Activated CD8-positive, alpha-beta memory T cell treated with anti-CD3 and anti-CD28 coated beads for 24 hours (primary cell): ENCODE data around the gene TMEM41B.
"Not testable (repeated sequence)": the region's sequence is repeated elsewhere in the genome, so short reads cannot be mapped to it uniquely, and the experiment has no call there.

Source experiments
- DNase-seq: peaks from one replicate; pipeline ENCODE4 v3.0.0-alpha.2; 2020

TMEM41B gene, protein sequence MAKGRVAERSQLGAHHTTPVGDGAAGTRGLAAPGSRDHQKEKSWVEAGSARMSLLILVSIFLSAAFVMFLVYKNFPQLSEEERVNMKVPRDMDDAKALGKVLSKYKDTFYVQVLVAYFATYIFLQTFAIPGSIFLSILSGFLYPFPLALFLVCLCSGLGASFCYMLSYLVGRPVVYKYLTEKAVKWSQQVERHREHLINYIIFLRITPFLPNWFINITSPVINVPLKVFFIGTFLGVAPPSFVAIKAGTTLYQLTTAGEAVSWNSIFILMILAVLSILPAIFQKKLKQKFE

DNA sequence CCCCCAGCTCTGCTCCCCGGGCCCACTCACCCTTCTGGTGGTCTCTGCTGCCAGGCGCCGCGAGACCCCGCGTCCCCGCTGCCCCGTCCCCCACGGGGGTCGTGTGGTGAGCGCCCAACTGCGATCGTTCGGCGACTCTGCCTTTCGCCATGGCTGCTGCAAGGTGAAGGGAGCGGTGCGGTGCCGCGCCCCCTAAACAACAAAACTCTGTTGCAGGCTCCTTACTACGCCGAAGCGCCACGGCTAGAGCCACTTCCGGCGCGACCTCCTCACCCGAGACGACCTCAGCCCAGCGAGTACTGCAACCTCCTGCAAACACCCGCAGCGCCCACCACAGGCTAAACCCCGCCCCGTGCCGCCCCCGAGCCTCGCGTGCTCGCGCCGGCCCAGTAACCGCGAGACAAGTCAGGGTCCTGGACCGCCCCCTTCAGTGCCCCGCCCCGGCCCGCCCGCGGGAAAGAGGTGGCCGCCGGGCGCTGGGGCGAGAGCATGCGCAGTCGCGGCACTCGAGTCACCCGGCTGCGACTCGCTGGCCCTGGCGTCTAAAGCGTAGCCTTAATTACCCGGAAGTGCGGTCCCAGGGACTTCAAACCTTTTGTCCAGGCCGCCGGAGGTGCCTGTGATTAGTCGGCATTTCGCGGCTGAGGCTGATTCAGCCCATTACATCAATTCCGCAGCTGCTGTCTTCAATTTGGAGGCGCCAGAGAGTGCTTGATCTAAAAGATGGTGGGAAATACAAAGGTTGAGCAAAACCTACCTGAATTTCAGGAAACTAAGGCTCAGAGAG is at the start of gene TMEM41B:
TMEM41B (minus strand) TSS at position 303 of the 787 bp plus-strand sequence; CDS start at position 151, 152 bp downstream.
- peak; percentile 100 for DNase-seq

DNA sequence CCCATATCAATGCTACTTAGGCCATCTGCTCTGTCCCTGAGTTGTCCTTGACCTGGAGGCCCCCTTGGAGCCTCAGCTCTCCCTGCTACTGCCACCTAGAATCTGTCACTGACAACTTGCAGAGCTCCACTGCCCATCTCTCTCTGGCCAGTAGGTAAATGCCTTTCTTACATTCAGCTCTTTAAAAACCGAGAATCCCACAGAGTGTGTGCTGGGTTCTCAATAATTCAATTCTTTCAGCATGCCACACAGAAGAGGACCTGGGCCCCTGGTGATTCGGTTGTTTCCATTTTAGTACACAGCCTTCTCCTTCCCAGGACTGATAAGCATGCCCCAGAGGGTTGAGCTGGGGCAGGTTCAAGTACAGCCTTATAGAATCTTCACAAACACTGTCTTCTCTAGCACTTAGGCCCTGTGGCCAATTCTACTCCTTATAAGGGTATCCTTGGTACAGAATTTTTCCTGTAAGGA is 48.0 kb upstream of the TMEM41B start:
- no peak for DNase-seq

DNA sequence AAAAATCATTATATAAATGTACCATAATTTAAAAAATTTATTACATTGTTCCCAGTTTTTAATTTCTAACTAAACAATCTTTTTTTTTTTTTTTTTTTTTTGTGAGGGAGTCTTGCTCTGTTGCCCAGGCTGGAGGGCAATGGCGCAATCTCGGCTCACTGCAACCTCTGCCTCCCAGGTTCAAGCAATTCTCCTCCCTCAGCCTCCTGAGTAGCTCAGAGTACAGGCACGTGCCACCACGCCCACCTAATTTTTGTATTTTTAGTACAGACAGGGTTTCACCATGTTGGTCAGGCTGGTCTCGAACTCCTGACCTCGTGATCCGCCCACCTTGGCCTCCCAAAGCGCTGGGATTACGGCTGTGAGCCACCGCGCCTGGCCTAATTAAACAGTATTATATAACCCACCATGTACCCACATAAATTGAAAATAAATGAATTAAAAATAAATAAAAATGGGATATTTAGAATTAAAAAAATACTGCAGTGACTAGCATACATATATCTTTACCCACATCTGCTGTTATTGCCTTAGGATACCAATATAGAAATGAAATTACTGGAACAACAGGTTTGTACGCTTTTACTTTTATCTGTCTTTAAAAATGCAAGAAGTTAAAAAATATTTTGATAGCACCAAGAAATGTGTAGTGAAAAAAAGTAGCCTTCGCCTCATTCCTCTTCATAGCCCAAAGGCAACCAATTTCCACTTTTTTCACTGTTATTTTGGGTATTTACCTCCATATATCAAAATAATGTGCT is 46.6 kb upstream of the TMEM41B start:
- DNase-seq = not testable (repeated sequence)

DNA sequence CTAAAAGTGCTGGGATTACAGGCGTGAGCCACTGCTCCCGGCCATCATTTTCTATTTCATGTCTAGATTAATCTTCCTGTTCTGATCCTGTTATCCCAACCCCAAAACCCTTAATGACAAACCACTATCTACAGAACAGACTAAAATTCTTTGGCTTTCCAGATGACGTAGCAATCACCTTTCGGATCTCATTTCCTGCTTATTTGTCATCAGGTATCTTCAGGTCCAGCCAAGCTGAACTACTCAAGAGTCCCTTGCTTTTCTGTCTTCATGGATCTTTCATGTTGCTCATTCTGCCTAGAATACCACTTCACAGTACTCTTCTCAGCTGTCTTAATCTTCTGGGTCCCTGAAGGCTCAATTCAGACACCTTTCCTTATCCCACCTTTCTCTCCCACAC is 42.6 kb upstream of the TMEM41B start:
- DNase-seq = no peak

DNA sequence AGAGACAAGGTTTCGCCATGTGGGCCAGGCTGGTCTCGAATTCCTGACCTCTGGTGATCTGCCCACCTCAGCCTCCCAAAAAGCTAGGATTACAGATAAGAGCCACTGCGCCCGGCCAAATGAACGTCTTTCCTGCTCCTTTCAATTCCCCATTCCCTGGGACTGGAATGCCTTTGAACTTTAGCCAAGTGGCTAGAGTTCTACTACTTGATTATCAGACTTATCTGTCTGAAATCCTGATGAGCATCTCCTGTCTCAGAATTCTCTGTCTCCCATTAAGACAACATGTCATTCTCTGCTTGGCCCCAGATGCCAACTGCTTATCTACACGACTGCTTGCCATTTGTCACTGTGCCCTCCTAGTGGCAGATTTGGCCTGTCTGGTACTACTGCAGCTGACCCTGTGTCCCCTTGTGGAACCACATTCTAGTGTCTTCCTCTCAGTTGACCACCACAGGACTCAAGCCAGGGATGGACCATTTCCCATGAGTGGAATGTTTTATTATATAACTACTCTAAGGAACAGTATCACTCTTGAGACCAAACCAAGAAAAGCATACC is 37.0 kb upstream of the TMEM41B start:
- DNase-seq = no peak

DNA sequence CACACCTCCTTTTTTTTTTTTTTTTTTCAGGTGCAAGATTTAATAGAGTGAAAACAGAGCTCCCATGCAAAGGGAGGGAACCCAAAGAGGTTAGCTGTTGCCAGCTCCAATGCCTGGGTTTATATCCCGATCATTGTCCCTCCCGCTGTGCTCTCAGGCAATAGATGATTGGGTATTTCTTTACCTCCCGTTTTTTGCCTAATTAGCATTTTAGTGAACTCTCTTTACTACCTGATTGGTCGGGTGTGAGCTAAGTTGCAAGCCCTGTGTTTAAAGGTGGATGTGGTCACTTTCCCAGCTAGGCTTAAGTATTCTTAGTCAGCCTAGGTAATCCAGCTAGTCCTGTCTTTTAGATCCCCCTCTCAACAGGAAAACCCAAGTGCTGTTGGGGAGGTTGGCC is 33.4 kb upstream of the TMEM41B start:
- not testable (repeated sequence) for DNase-seq

DNA sequence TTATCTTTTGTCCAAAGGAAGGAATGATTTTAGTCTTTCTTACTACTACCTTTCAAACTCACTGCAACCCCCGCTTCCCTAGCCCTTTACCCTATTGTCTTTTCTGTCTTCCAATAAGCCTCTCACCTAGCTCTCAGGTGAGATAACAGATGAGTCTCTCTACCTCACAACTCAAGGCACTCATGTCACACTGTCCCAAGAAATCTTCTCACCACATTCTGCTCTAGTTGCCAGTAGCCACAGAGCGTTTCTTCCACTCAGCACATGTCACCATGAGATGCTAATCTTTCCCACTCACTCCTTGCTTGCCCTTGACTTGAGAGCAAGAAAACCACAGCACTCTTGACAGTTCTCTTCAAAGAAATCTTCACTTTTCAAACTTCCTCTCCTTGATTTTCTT is 32.7 kb upstream of the TMEM41B start:
- DNase-seq = no peak

DNA sequence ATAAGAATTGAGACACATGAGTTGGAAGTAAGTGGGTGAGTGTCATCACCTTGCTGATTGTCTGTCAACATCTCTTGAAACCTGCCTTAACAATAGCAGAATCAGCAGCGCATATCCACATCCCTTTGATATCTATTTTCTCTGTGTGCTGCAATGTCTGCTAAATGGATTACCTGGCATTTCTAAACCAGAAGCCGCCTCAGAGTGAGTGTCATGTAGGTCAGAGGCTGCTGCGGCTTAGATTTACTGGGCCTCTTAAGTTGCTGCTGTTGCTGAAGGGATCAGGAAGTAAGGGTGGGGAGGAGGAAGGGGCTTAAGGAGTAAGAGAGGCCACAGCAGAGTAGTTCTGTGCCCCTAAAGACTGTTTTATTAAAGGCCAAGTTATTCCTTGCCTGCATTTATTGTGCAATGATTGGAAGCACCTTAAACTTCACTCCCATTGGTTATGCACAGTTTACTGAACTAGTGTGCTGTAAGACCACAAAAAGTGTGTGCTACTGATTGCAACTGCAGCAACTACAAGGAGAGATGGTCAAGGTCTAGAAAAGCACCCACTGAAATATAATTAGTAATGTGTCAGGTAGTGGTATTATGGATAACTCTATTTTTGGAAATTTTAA is 29.8 kb upstream of the TMEM41B start:
- no peak for DNase-seq

DNA sequence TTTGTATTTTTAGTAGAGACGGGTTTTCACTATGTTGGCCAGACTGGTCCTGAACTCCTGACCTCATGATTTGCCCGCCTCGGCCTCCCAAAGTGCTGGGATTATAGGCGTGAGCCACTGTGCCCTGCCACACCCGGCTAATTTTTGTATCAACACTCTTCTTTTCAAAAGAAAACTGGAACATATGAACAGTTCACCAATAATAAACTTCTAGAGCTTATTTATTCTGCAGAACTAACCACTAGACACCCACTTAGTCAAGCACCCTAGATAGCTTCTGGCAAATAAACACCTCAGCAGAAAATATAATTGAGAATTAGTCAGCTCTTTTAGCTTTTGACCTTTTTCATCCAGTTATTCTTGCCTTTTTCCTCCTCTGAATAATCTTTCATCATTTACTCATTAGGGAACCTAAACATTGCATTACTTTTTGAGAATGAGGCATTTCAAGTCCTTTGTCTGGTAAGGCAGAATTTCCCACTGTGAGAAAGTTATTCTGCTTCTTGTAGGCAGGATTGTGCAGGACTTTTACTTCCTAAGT is 27.3 kb upstream of the TMEM41B start:
- no peak for DNase-seq

DNA sequence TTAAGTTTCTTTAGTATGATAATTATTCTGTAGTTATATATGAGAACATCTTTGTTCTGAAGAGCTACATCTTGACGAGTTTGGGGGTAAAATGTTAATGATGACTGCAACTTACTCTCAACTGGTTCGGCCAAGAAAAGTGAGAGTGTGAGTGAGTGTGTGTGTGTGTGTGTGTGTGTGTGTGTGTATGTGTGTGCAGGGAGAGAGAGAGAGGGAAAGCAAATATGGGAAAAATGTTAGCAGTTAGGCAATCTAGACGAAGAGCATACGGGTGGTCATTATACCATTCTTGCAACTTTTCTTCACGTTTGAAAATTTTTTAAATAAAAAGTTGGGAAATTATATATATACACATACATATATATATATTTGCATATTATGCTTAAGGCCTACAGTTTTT is 18.3 kb upstream of the TMEM41B start:
- DNase-seq = no peak

DNA sequence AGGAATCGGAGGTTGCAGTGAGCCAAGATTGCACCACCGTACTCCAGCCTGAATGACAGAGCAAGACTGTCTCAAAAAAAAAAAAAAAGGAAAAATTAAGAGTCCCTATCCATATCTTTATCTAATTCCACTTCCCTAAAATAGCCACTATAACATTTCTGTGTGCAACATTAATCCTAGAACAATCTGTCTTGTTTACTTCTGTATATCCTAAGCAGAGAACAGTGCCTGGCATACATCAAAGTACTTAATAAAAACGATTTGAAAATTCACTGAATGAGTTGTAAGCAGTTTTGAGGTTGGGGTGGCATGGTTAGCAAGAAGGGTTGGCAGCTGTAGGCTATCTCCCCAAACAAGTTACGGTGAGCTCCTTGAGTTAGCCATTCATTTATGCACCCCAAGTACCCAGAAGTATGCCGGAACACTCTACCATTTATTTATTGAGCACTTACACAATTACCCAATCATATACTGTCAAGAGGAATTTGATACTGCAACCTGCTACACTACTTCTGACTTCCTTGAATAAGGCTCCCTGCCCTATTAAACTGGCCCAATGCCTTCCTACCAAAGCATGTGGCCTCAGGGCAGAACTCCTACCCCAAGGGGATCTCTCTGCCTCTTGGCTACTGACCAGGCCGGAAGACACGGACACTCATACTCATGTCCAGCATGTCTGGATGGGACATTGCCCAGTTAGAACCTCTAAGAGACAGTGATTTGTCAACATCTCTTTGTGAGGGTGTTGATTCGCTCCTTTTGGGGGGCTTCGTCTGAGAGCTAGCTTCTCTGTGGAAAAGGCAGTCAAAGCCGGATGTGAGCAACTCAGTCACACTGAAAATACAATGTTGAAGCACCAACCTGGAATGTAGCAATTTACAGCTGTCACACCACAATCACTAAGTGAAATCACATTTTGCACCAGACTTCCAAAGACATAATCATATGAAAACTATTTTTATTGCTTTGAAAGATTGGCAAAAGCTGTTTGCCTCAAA is 16.3 kb upstream of the TMEM41B start:
- no peak for DNase-seq

DNA sequence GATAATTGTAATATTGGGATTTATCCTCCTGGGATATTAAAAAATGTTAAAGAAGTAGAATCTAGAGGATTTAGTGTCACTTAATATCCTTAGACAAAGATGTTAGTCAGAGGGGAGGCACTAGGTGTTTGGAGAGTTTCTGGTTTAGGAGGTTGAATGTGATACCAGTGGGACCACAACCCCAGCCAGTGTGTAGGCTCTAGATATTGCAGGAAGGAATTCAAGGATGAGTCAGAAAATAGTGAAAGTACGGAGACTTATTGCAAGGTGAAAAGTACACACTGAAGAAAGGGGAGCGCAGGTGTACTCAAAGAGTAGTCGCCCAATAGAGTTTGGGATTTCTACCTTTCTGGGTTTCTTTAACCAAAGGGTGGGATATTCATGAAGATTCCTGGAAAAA is 5.7 kb upstream of the TMEM41B start:
- DNase-seq = no peak

DNA sequence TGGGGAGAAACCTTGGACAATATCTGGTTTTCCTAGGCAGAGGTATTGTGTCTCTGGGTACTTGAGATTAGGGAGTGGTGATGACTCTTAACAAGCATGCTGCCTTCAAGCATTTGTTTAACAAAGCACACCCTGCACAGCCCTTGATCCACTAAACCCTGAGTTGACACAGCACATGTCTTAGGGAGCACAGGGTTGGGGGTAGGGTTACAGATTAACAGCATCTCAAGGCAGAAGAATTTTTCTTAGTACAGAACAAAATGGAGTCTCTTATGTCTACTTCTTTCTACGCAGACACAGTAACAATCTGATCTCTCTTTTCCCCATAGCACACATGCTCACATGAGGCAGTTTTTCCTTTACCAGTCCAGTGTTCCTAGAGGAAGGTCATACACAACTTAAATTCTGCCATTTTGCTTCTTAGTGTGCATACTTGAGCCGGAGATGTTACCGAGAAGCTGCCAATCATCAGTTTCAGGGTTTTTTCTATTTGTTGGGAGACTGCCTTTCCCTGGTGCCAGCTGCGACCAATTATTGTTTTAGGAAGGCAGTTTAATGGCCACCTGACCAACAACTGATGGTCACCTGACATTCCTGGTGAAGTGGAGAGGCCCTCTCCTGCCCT is 5.1 kb upstream of the TMEM41B start:
- DNase-seq = not testable (repeated sequence)

DNA sequence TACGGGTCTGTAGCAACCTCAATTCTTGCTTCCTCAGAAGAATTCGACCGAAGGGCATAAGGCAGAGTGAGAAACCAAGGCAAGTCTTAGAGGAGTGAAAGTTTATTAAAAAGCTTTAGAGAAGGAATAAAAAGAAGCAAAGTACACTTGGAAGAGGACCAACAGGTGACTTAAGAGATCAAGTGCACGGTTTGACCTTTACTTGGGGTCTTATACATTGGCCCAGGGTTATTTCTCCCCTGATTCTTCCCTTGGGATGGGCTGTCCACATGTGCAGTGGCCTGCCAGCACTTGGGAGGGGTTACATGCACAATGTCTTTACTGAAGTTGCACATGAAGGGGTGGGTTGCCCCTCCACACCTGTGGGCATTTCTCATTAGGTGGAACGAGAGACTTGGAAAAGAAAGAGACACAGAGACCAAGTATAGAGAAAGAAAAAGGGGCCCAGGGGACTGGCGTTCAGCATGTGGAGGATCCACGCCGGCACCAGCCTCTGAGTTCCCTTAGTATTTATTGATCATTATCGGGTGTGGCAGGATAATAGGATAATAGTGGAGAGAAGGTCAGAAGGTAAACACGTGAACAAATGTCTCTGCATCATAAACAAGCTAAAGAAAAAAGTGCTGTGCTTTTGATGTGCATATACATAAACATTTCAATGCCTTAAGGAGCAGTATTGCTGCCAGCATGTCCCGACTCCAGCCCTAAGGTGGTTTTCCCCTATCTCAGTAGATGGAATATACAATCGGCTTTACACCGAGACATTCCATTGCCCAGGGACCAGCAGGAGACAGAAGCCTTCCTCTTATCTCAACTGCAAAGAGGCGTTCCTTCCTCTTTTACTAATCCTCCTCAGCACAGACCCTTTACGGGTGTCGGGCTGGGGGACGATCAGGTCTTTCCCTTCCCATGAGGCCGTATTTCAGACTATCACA is 4.3 kb upstream of the TMEM41B start:
- DNase-seq = not testable (repeated sequence)

DNA sequence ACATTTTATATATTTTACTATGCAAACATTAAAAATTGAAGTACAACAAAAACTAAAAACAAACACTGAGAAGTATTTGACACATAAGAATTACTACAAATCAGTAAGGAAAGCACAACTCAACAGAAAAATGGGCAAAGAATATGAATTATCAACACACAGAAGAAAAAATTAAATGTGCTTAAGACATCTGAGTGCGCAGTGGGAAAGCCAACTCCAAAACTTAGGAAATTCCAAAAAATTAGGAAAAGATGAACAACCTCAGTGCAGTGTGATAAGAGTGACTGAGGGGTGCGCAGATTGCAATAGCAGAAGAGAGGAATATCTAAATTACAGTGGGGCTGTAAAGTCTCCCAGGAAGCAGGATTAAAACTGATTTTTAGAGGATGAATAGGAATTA is 1.9 kb upstream of the TMEM41B start:
- no peak for DNase-seq

DNA sequence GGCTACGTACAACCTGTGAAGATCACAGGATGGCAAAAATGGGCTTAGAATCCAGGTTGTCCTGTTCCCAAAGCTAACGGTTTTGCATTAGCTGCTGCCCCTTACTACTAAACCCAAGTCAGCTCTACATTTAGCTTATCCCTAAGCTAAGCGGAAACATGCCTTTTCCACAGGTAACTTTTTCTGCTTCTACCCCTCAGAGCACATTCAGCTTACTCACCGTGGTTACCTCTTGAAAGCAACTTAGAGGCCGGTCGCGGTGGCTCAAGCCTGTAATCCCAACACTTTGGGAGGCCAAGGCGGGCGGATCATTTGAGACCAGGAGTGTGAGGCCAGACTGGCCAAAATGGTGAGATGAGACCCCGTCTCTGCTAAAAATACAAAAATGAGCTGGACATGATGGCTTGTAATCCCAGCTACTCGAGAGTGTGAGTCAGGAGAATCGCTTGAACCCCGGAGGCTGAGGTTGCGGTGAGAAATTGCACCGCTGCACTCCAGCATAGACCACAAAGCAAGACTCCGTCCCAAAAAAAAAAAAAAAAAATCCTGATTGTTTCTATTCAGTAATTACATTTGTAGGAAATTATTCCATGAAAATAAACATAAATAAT is 790 bp upstream of the TMEM41B start:
- DNase-seq = no peak

DNA sequence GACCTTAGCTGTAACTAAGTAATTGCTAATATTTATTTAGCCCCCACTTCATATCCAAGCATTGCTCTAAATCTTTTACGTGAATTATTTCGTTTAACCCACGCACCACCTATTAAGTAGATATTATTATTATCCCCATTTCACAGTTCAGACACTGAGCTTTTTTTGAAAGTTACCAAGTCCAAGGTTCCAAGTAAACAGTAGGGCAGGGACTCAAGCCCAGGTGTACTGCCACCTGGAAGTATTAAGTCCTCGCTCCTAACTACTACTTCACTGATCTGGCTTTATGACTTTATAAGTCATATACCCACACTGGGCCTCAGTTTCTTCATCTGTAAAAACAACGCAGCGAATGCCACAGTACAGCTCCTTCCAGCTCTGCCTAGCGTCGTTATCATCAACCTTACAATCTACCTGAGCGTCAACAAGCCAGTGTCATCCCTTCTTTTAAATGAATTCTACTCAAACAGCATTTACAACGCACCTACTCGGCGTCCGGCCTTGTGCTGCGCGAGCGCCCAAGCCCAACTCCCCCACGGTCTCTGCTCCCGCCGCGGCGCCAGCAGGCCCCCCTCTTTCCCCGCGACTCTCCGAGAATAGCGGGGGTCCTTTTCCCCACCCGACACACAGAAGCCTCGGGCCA is 624 bp downstream of the TMEM41B start:
- no peak for DNase-seq

DNA sequence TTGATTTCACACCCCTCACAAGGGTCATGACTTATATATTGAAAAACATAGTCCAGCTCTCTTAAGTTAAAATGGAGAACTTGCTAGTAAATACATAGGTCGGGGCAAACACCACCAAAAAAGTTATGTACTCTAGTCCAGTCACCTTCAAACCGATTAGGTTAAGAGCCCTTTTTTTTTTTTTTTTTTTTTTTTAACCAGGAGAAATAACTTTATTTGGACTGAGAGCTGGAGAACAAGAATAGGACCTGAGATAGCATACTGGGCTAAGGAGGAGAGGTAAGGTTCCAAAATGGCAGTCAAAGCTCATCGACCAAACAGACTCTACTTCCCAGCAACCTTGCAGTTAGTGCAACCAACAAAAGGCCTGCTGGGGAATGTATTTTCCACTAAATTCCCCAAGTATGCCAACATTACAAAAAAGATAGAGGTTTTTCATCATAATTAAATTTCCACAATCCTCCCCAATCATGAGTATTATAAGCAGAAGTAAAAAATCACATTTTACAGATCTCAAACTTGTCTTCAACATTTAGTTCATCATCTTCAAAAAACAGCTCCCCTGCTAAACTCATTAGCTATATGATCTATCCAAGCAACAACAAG is 3.8 kb downstream of the TMEM41B start:
- DNase-seq = no peak
